ENCODE data around the gene LIPH. TPM values are rescaled to one million over a fixed set of nuclear protein-coding genes. Genes with fewer than 3 reads are reported as not detected.

The LIPH gene
- total and polyA plus RNA-seq, 11 donors: 0.04 to 1.4 (median 0.36) TPM

- Histone ChIP-seq H3K27ac (peak within 1 kb of the TSS; percentile 3 to 91 (median 81)), H3K36me3 (peaks cover 0 to 32% (median 30%) of the 10 kb centered on the region in 9 donors), H3K9me3 (no peaks in the 10 kb centered on the region), H3K4me3 (peak within 1 kb of the TSS; percentile 65 to 98 (median 83)), H3K27me3 (no peaks in the 10 kb centered on the region), H3K4me1 (peaks cover 3 to 36% (median 14%) of the 10 kb centered on the region in 12 donors)
- peak; percentile 94 to 97 (median 95) for DNase-seq
- intact Hi-C loops (cut with DNase I): loop anchor here in 8 of 10 donors (1.0 to 10.0 kb wide), 5 partner anchors 23 to 216 kb away; partner anchors contain the start of genes MAP3K13 (in 1 of the 8) and SENP2 (in 1 of the 8)
- TF ChIP-seq, protein P1, sequence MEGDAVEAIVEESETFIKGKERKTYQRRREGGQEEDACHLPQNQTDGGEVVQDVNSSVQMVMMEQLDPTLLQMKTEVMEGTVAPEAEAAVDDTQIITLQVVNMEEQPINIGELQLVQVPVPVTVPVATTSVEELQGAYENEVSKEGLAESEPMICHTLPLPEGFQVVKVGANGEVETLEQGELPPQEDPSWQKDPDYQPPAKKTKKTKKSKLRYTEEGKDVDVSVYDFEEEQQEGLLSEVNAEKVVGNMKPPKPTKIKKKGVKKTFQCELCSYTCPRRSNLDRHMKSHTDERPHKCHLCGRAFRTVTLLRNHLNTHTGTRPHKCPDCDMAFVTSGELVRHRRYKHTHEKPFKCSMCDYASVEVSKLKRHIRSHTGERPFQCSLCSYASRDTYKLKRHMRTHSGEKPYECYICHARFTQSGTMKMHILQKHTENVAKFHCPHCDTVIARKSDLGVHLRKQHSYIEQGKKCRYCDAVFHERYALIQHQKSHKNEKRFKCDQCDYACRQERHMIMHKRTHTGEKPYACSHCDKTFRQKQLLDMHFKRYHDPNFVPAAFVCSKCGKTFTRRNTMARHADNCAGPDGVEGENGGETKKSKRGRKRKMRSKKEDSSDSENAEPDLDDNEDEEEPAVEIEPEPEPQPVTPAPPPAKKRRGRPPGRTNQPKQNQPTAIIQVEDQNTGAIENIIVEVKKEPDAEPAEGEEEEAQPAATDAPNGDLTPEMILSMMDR (IDR thresholded peaks at IDR 0.05): peak in 3 of 12 donors; percentile 2 to 19 (median 13)
- peak; percentile 32 to 91 for TF ChIP-seq POLR2A (IDR thresholded peaks at IDR 0.05)
- ATAC-seq: peak; percentile 97 to 99 (median 98)
- WGBS, 4 donors: 1% methylated on average over 25 to 82 of the region's 82 CpGs
These were observed 53.6 kb downstream of the LIPH start, which contains the start of gene TMEM41A for GRCh38 chr3:185498503-185499396. TSS of gene TMEM41A (minus strand) at chr3:185499035. CDS start at chr3:185498961, 74 bp downstream.

- Histone ChIP-seq H3K27ac (no peak overlapping the region), H3K27me3 (no peaks in the 10 kb centered on the region), H3K9me3 (no peaks in the 10 kb centered on the region), H3K36me3 (peaks cover 3 to 98% (median 84%) of the 10 kb centered on the region in 9 donors), H3K4me1 (no peaks in the 10 kb centered on the region), H3K4me3 (no peak overlapping the region)
- TF ChIP-seq POLR2A (IDR thresholded peaks at IDR 0.05): no peak
- TF ChIP-seq, protein P1 (IDR thresholded peaks at IDR 0.05): no peak
- ATAC-seq (no peak), DNase-seq (no peak)
- intact Hi-C loops (cut with DNase I): loop anchor here in 1 of 10 donors (10.0 kb wide), 1 partner anchor 125 kb away; the partner anchor contains the start of gene MAP3K13
- 91 to 95% (median 92%) methylated on average over 4 of the region's 4 CpGs for WGBS, 4 donors
These were observed 62.1 kb downstream of the LIPH start for GRCh38 chr3:185490241-185490640.

DNA sequence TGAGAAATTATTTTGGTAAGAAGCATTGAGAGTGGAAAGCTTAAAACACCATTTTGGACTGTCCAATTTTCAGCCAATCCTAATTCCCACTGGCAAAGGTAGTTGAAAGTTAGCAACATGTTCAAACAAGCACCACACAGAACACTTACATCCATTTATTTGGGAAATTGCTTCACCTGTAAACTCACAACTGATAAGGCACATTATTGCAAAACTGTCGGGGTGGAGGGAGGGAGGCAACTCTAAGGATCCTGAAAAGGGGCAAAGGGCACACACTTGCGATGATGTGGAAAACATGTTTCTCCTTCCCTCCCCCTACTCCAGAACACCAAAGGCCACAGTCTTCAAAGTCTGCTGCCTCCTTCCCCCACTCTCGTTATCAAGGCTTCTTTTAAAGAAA, 62.9 kb downstream of the LIPH start:
- TF ChIP-seq, protein P1 (IDR thresholded peaks at IDR 0.05): no peak
- no peak for TF ChIP-seq POLR2A (IDR thresholded peaks at IDR 0.05)
- no peak overlapping the region for H3K4me3 ChIP-seq
- H3K4me1 ChIP-seq: no peaks in the 10 kb centered on the region
- 83 to 88% (median 88%) methylated on average over 3 of the region's 3 CpGs for WGBS, 4 donors
- ATAC-seq (no peak), DNase-seq (no peak)
- peaks cover 3 to 96% (median 76%) of the 10 kb centered on the region in 9 donors for H3K36me3 ChIP-seq
- H3K27me3 ChIP-seq: no peaks in the 10 kb centered on the region
- no peak overlapping the region for H3K27ac ChIP-seq
- intact Hi-C loops (cut with DNase I): no loop called here
- no peaks in the 10 kb centered on the region for H3K9me3 ChIP-seq

DNA sequence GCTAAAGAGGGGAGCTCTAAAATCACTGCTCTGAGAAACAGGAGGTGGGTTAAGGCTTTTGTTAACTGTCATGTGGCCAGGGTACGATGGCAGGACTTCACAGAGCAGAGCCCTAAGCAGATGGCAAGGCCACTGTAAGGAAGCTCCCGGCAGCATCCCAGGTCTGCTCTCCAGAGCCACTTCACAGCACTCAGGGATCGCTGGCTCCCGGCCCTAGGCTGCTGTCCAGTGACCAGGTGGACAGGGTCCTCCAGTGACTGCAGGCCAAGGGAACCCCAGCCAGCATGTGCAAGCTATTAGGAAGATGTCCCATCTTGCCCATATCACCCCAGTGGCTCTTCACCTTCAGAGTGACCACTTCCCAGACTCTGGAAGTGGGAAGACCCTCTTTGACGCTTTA, 63.9 kb downstream of the LIPH start:
- Histone ChIP-seq H3K27me3 (no peaks in the 10 kb centered on the region), H3K4me3 (no peak overlapping the region), H3K9me3 (no peaks in the 10 kb centered on the region), H3K4me1 (no peaks in the 10 kb centered on the region), H3K27ac (no peak overlapping the region), H3K36me3 (peaks cover 0 to 89% (median 66%) of the 10 kb centered on the region in 9 donors)
- ATAC-seq: peak in 1 of 4 donors; percentile 41
- no peak for DNase-seq
- no peak for TF ChIP-seq POLR2A (IDR thresholded peaks at IDR 0.05)
- TF ChIP-seq, protein P1 (IDR thresholded peaks at IDR 0.05): no peak
- intact Hi-C loops (cut with DNase I): no loop called here
- 84 to 99% (median 92%) methylated on average over 4 to 5 of the region's 5 CpGs for WGBS, 4 donors
